Neural cell (in vitro differentiated cells): ENCODE results near the gene ACTG1. TPM values are rescaled to one million over a fixed set of nuclear protein-coding genes. Genes with fewer than 3 reads are reported as not detected.

Experiments used
- H2AFZ ChIP-seq: fragments of 200-600, 300-800 bp; sonication (generic), shearing (Covaris generic); 2 replicates; pipeline ENCODE4 v1.6.0; 2014; ENCODE audit warnings: low read depth, mild to moderate bottlenecking, antibody characterized with exemption, low read length, moderate library complexity
- H3F3A ChIP-seq: fragments of 200-600 bp; shearing (Covaris generic); 2 replicates; pipeline ENCODE4 v1.6.1; 2016; ENCODE audit warnings: mild to moderate bottlenecking, moderate library complexity, mixed read lengths, antibody characterized with exemption, low read length; ENCODE audit not compliant: insufficient read depth, poor library complexity, severe bottlenecking
- H3K27ac ChIP-seq: fragments of 200-600, 300-800 bp; sonication (generic), shearing (Covaris generic); 2 replicates; pipeline ENCODE4 v1.5.1; 2014; ENCODE audit warnings: mild to moderate bottlenecking, low read length, moderate library complexity
- H3K27me3 ChIP-seq: fragments of 300-800, 200-600 bp; sonication (generic), shearing (Covaris generic); 2 replicates; pipeline ENCODE4 v1.6.0; 2014; ENCODE audit warnings: mild to moderate bottlenecking, low read depth, low read length, moderate library complexity; ENCODE audit not compliant: insufficient read depth
- H3K36me3 ChIP-seq: fragments of 300-800, 200-600 bp; sonication (generic), shearing (Covaris generic); 2 replicates; pipeline ENCODE4 v1.5.1; 2014; ENCODE audit warnings: mild to moderate bottlenecking, antibody characterized with exemption, low read length, moderate library complexity; ENCODE audit not compliant: insufficient read depth
- H3K4me2 ChIP-seq: fragments of 300-800, 200-600 bp; sonication (generic), shearing (Covaris generic); 2 replicates; pipeline ENCODE4 v1.6.0; 2014; ENCODE audit warnings: mild to moderate bottlenecking, low read length
- H3K4me3 ChIP-seq: fragments of 300-800, 200-600 bp; sonication (generic), shearing (Covaris generic); 2 replicates; pipeline ENCODE4 v1.5.1; 2014; ENCODE audit warnings: mild to moderate bottlenecking, low read length, moderate library complexity
- H3K79me2 ChIP-seq: fragments of 200-600 bp; shearing (Covaris generic); replicated peaks from 2 replicates; pipeline ENCODE4 v1.6.0; 2014; ENCODE audit warnings: mild to moderate bottlenecking, low read length, moderate library complexity; ENCODE audit not compliant: insufficient read depth
- H3K9ac ChIP-seq: fragments of 300-800, 200-600 bp; sonication (generic), shearing (Covaris generic); 2 replicates; pipeline ENCODE4 v1.6.1; 2016; ENCODE audit warnings: mild to moderate bottlenecking, low read length, mixed read lengths
- H3K9me2 ChIP-seq: fragments of 200-600 bp; shearing (Covaris generic); 2 replicates; pipeline ENCODE4 v1.6.1; 2016; ENCODE audit warnings: mild to moderate bottlenecking, low read length, mixed read lengths; ENCODE audit not compliant: insufficient read depth
- H3K9me3 ChIP-seq: fragments of 200-600, 300-800 bp; sonication (generic), shearing (Covaris generic); 2 replicates; pipeline ENCODE4 v1.6.1; 2016; ENCODE audit warnings: mild to moderate bottlenecking, mixed run types, low read length, moderate library complexity, mixed read lengths
- H4K20me1 ChIP-seq: fragments of 200-600 bp; shearing (Covaris generic); 2 replicates; pipeline ENCODE4 v1.6.1; 2016; ENCODE audit warnings: mild to moderate bottlenecking, mixed run types; ENCODE audit not compliant: insufficient read depth
- EP300 ChIP-seq: fragments of 450-650 bp; conservative IDR thresholded peaks from 2 replicates; pipeline ENCODE4 v1.6.1; 2014; ENCODE audit warnings: antibody characterized with exemption, mild to moderate bottlenecking, moderate library complexity; ENCODE audit not compliant: poor library complexity, severe bottlenecking
- EZH2 ChIP-seq: fragments of 200-600, 300-800 bp; shearing (Covaris generic), sonication (generic); IDR thresholded peaks from 2 replicates; pipeline ENCODE4 v1.6.1; 2014; ENCODE audit warnings: antibody characterized with exemption, low read length, borderline replicate concordance, mild to moderate bottlenecking; ENCODE audit not compliant: insufficient read depth, poor library complexity, severe bottlenecking
- MXI1 ChIP-seq: fragments of 450-650 bp; conservative IDR thresholded peaks from 2 replicates; pipeline ENCODE4 v1.6.1; 2014; ENCODE audit warnings: antibody characterized with exemption, mild to moderate bottlenecking; ENCODE audit not compliant: poor library complexity, severe bottlenecking
- POLR2AphosphoS5 ChIP-seq: IDR thresholded peaks from 2 replicates; pipeline ENCODE4 v1.6.1; 2012
- RAD21 ChIP-seq: fragments of 450-650 bp; conservative IDR thresholded peaks from 2 replicates; pipeline ENCODE4 v1.6.1; 2014; ENCODE audit warnings: antibody characterized with exemption, mild to moderate bottlenecking, moderate library complexity
- SMC3 ChIP-seq: fragments of 450-650 bp; conservative IDR thresholded peaks from 2 replicates; pipeline ENCODE4 v1.6.1; 2014; ENCODE audit warnings: antibody characterized with exemption, mild to moderate bottlenecking, moderate library complexity; ENCODE audit not compliant: poor library complexity
- TAF1 ChIP-seq: IDR thresholded peaks from 2 replicates; pipeline ENCODE4 v1.6.1; 2012; ENCODE audit warnings: low read depth
- polyA plus RNA-seq: library from polyadenylated mRNA; depleted of rRNA; stranded (reverse); fragments of >200 nt; gene quantifications from 2 replicates; pipeline ENCODE4 v1.2.3, GENCODE V29; 2014
- TF ChIP-seq, protein P1 (sequence below): IDR thresholded peaks from 2 replicates; pipeline ENCODE4 v1.6.1; 2012; ENCODE audit warnings: borderline replicate concordance
- TF ChIP-seq, protein P2 (sequence below): fragments of 450-650 bp; IDR thresholded peaks from 2 replicates; pipeline ENCODE4 v1.5.1; 2014; ENCODE audit warnings: antibody characterized with exemption, mild to moderate bottlenecking, moderate library complexity; ENCODE audit not compliant: poor library complexity, severe bottlenecking

ACTG1 gene
- polyA plus RNA-seq, 1 donor from 2014 or later = 9,187 TPM

DNA sequence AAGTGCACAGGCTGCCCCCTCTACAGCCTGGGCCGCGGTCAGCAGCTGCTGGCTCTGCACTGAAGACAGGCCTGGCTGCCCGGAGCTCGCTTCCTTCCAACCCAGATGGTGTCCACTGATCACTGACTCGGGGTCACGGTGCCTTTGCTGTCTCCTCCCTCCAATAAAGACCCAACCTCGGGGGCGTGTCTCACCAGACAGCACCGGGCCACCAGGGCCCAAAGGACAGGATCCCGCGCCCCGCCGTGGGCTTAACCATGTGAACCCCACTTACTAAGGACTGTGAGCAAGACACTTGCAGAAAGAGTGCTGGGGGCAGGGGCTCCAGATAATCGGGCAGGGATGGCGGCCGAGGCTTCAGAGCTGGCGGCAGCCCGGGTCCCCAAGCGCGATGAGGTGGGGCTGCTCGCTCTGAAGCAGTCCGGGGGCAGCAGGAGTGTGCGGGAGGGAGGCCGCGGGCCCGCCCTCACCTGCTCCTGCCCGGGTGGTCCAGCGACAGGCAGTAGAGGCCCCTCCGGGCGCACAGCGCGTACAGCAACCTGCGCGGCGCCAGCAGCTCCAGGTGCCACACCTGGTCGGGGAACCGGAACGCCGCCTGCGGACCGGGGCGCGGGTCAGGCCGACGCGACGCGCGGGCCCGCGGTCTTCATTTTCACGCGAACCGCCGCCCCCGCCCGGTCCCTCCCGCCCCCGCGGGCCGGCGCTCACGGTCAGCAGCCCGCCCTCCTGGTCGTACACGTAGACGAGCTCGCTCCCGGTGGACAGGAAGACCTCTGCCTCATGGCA is 39.1 kb upstream of the ACTG1 start:
- H4K20me1 ChIP-seq = no peaks in the 10 kb centered on the region
- TF ChIP-seq, protein P1, sequence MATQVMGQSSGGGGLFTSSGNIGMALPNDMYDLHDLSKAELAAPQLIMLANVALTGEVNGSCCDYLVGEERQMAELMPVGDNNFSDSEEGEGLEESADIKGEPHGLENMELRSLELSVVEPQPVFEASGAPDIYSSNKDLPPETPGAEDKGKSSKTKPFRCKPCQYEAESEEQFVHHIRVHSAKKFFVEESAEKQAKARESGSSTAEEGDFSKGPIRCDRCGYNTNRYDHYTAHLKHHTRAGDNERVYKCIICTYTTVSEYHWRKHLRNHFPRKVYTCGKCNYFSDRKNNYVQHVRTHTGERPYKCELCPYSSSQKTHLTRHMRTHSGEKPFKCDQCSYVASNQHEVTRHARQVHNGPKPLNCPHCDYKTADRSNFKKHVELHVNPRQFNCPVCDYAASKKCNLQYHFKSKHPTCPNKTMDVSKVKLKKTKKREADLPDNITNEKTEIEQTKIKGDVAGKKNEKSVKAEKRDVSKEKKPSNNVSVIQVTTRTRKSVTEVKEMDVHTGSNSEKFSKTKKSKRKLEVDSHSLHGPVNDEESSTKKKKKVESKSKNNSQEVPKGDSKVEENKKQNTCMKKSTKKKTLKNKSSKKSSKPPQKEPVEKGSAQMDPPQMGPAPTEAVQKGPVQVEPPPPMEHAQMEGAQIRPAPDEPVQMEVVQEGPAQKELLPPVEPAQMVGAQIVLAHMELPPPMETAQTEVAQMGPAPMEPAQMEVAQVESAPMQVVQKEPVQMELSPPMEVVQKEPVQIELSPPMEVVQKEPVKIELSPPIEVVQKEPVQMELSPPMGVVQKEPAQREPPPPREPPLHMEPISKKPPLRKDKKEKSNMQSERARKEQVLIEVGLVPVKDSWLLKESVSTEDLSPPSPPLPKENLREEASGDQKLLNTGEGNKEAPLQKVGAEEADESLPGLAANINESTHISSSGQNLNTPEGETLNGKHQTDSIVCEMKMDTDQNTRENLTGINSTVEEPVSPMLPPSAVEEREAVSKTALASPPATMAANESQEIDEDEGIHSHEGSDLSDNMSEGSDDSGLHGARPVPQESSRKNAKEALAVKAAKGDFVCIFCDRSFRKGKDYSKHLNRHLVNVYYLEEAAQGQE = no peak
- TF ChIP-seq RAD21 (no peak), EP300 (no peak), TAF1 (no peak), POLR2AphosphoS5 (no peak), EZH2 (no peak), MXI1 (no peak), SMC3 (no peak)
- TF ChIP-seq, protein P2, sequence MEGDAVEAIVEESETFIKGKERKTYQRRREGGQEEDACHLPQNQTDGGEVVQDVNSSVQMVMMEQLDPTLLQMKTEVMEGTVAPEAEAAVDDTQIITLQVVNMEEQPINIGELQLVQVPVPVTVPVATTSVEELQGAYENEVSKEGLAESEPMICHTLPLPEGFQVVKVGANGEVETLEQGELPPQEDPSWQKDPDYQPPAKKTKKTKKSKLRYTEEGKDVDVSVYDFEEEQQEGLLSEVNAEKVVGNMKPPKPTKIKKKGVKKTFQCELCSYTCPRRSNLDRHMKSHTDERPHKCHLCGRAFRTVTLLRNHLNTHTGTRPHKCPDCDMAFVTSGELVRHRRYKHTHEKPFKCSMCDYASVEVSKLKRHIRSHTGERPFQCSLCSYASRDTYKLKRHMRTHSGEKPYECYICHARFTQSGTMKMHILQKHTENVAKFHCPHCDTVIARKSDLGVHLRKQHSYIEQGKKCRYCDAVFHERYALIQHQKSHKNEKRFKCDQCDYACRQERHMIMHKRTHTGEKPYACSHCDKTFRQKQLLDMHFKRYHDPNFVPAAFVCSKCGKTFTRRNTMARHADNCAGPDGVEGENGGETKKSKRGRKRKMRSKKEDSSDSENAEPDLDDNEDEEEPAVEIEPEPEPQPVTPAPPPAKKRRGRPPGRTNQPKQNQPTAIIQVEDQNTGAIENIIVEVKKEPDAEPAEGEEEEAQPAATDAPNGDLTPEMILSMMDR = no peak
- no peaks in the 10 kb centered on the region for H3F3A ChIP-seq
- no peaks in the 10 kb centered on the region for H3K9me2 ChIP-seq
- peak overlapping the region; percentile 99 for H3K4me3 ChIP-seq
- H3K9me3 ChIP-seq = no peaks in the 10 kb centered on the region
- peak overlapping the region; percentile 92 for H3K9ac ChIP-seq
- H3K27ac ChIP-seq = peak overlapping the region; percentile 83
- H3K79me2 ChIP-seq = peaks cover 13% of the 10 kb centered on the region
- H2AFZ ChIP-seq = peak overlapping the region; percentile 8
- peak overlapping the region; percentile 88 for H3K4me2 ChIP-seq
- H3K36me3 ChIP-seq = no peaks in the 10 kb centered on the region
- peaks cover 3% of the 10 kb centered on the region for H3K27me3 ChIP-seq

DNA sequence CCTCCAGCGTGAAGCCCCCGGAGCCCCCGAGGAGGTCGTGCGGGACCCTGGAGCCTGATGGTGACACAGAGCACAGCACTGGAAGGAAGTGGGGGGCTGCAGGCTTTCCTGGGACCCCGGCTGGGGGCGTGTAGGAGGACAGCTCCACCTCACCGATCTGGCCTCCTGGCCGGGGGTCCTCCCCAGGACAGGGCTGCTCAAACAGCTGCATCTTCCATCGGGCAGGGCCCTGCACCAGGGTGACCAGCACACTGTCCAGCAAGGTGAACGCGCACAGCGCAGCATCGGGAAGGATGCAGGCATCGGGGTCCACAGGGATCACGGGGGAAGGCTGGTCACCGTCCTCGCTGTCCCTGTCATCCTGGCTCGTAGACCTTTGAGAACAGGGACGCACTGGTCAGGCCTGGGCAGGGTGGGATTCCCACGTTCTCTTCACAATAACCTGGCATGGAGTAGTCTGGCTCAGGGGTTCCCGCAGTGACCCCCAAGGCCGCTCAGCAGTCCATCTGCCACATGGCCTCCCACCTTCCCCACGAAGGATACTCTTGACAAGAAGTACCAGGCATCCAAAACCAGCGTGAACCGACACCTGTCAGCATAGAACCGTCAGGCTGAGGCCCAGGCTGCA is 38.3 kb upstream of the ACTG1 start:
- peak overlapping the region; percentile 99 for H3K4me3 ChIP-seq
- no peaks in the 10 kb centered on the region for H3F3A ChIP-seq
- H3K36me3 ChIP-seq = no peaks in the 10 kb centered on the region
- H3K79me2 ChIP-seq = peaks cover 13% of the 10 kb centered on the region
- peak overlapping the region; percentile 88 for H3K4me2 ChIP-seq
- H4K20me1 ChIP-seq = no peaks in the 10 kb centered on the region
- H3K9me3 ChIP-seq = no peaks in the 10 kb centered on the region
- H3K27ac ChIP-seq = no peak overlapping the region
- peaks cover 3% of the 10 kb centered on the region for H3K27me3 ChIP-seq
- TF ChIP-seq EZH2 = no peak
- TF ChIP-seq, protein P2 = no peak
- TF ChIP-seq, protein P1 = no peak
- no peak for TF ChIP-seq RAD21
- TF ChIP-seq SMC3 = no peak
- TF ChIP-seq EP300 = no peak
- no peak for TF ChIP-seq MXI1
- no peak for TF ChIP-seq TAF1
- TF ChIP-seq POLR2AphosphoS5 = no peak
- no peak overlapping the region for H2AFZ ChIP-seq
- H3K9me2 ChIP-seq = no peaks in the 10 kb centered on the region
- peak overlapping the region; percentile 92 for H3K9ac ChIP-seq
